ENCODE data around the gene PBLD. TPM values are rescaled to one million over a fixed set of nuclear protein-coding genes. Genes with fewer than 3 reads are reported as not detected.

Gene PBLD
- total and polyA plus RNA-seq, 3 experiments from 2014 or later = 0.95 to 1.7 (median 1.2) TPM

GRCh38 chr10:68303849-68304412, 28.8 kb downstream of the PBLD start:
- ChIA-PET CTCF (interaction anchor here (0.9 to 1.5 kb wide), 4 partner anchors 9 to 515 kb away, joined by 3 read pairs; no protein-coding TSS in a partner anchor), POLR2A (no interaction called here)
- Mint-ChIP-seq H3K27ac (peak overlapping the region in 1 of 8 donors; percentile 54), H3K27me3 (no peaks in the 10 kb centered on the region), H3K4me1 (no peaks in the 10 kb centered on the region), H3K9me3 (no peaks in the 10 kb centered on the region), H3K36me3 (no peaks in the 10 kb centered on the region), H3K4me3 (no peak overlapping the region)
- Histone ChIP-seq H3K27me3 (ENCODE audit: insufficient read depth, low read length, poor library complexity, severe bottlenecking) (no peaks in the 10 kb centered on the region), H3K27ac (ENCODE audit: low read depth, low read length) (no peak overlapping the region), H3K36me3 (ENCODE audit: insufficient read depth, low read length) (no peaks in the 10 kb centered on the region), H3K4me3 (ENCODE audit: low read length) (no peak overlapping the region), H3K9me3 (ENCODE audit: low read length) (no peaks in the 10 kb centered on the region), H3K4me1 (ENCODE audit: insufficient read depth, low read length) (no peaks in the 10 kb centered on the region)
- no peak for DNase-seq

- Histone ChIP-seq H3K27ac (ENCODE audit: low read depth, low read length) (no peak overlapping the region), H3K4me1 (ENCODE audit: insufficient read depth, low read length) (no peaks in the 10 kb centered on the region), H3K36me3 (ENCODE audit: insufficient read depth, low read length) (no peaks in the 10 kb centered on the region), H3K4me3 (ENCODE audit: low read length) (no peak overlapping the region), H3K27me3 (ENCODE audit: insufficient read depth, low read length, poor library complexity, severe bottlenecking) (no peaks in the 10 kb centered on the region), H3K9me3 (ENCODE audit: low read length) (no peaks in the 10 kb centered on the region)
- Mint-ChIP-seq H3K4me1 (no peaks in the 10 kb centered on the region), H3K27me3 (no peaks in the 10 kb centered on the region), H3K9me3 (no peaks in the 10 kb centered on the region), H3K36me3 (no peaks in the 10 kb centered on the region), H3K4me3 (no peak overlapping the region), H3K27ac (no peak overlapping the region)
- ChIA-PET POLR2A (no interaction called here), CTCF (interaction anchor here (1.1 to 2.0 kb wide), 6 partner anchors 9 to 514 kb away, joined by 3 to 9 read pairs (median 4); no protein-coding TSS in a partner anchor)
- no peak for DNase-seq
Observed at GRCh38 chr10:68302871-68303270, 29.9 kb downstream of the PBLD start.

- Histone ChIP-seq H3K9me3 (ENCODE audit: low read length) (no peaks in the 10 kb centered on the region), H3K27me3 (ENCODE audit: insufficient read depth, low read length, poor library complexity, severe bottlenecking) (no peaks in the 10 kb centered on the region), H3K4me3 (ENCODE audit: low read length) (no peak overlapping the region), H3K4me1 (ENCODE audit: insufficient read depth, low read length) (no peaks in the 10 kb centered on the region), H3K27ac (ENCODE audit: low read depth, low read length) (no peak overlapping the region), H3K36me3 (ENCODE audit: insufficient read depth, low read length) (no peaks in the 10 kb centered on the region)
- ChIA-PET POLR2A (no interaction called here), CTCF (interaction anchor here (1.2 to 2.0 kb wide), 7 partner anchors 8 to 514 kb away, joined by 3 to 9 read pairs (median 4); no protein-coding TSS in a partner anchor)
- H3K27me3 Mint-ChIP-seq = no peaks in the 10 kb centered on the region
- DNase-seq = no peak
- H3K27ac Mint-ChIP-seq = no peak overlapping the region
- no peaks in the 10 kb centered on the region for H3K4me1 Mint-ChIP-seq
- H3K9me3 Mint-ChIP-seq = no peaks in the 10 kb centered on the region
- no peak overlapping the region for H3K4me3 Mint-ChIP-seq
- H3K36me3 Mint-ChIP-seq = peaks cover 0 to under 1% (median 0%) of the 10 kb centered on the region in 3 donors
Observed at GRCh38 chr10:68302503-68302823, 30.3 kb downstream of the PBLD start.

GRCh38 chr10:68301790-68302502, 30.8 kb downstream of the PBLD start:
- POLR2A ChIA-PET = no interaction called here
- peak in 1 of 5 donors; percentile 18 for DNase-seq
- no peaks in the 10 kb centered on the region for H3K36me3 ChIP-seq (ENCODE audit: insufficient read depth, low read length)
- Mint-ChIP-seq H3K4me3 (no peak overlapping the region), H3K36me3 (peaks cover 0 to 2% (median 0%) of the 10 kb centered on the region in 3 donors), H3K27ac (no peak overlapping the region), H3K4me1 (no peaks in the 10 kb centered on the region), H3K9me3 (no peaks in the 10 kb centered on the region), H3K27me3 (no peaks in the 10 kb centered on the region)
- no peaks in the 10 kb centered on the region for H3K4me1 ChIP-seq (ENCODE audit: insufficient read depth, low read length)
- H3K27me3 ChIP-seq (ENCODE audit: insufficient read depth, low read length, poor library complexity, severe bottlenecking) = no peaks in the 10 kb centered on the region
- H3K9me3 ChIP-seq (ENCODE audit: low read length) = no peaks in the 10 kb centered on the region
- CTCF ChIA-PET = interaction anchor here (0.6 to 2.0 kb wide), 9 partner anchors 8 to 514 kb away, joined by 3 to 9 read pairs (median 4); no protein-coding TSS in a partner anchor
- no peak overlapping the region for H3K4me3 ChIP-seq (ENCODE audit: low read length)
- no peak overlapping the region for H3K27ac ChIP-seq (ENCODE audit: low read depth, low read length)

GRCh38 chr10:68301301-68301700, 31.4 kb downstream of the PBLD start:
- DNase-seq = no peak
- Histone ChIP-seq H3K9me3 (ENCODE audit: low read length) (no peaks in the 10 kb centered on the region), H3K27ac (ENCODE audit: low read depth, low read length) (no peak overlapping the region), H3K4me3 (ENCODE audit: low read length) (no peak overlapping the region), H3K36me3 (ENCODE audit: insufficient read depth, low read length) (no peaks in the 10 kb centered on the region), H3K4me1 (ENCODE audit: insufficient read depth, low read length) (no peaks in the 10 kb centered on the region), H3K27me3 (ENCODE audit: insufficient read depth, low read length, poor library complexity, severe bottlenecking) (no peaks in the 10 kb centered on the region)
- POLR2A ChIA-PET = no interaction called here
- no peaks in the 10 kb centered on the region for H3K4me1 Mint-ChIP-seq
- H3K4me3 Mint-ChIP-seq = no peak overlapping the region
- H3K27me3 Mint-ChIP-seq = no peaks in the 10 kb centered on the region
- no peaks in the 10 kb centered on the region for H3K9me3 Mint-ChIP-seq
- peaks cover 0 to 2% (median 0%) of the 10 kb centered on the region in 3 donors for H3K36me3 Mint-ChIP-seq
- peak overlapping the region in 1 of 8 donors; percentile 27 for H3K27ac Mint-ChIP-seq
- CTCF ChIA-PET = interaction anchor here (0.6 to 2.0 kb wide), 8 partner anchors 16 to 513 kb away, joined by 3 to 9 read pairs (median 3); no protein-coding TSS in a partner anchor

- no peaks in the 10 kb centered on the region for H3K36me3 ChIP-seq (ENCODE audit: insufficient read depth, low read length)
- H3K4me3 Mint-ChIP-seq = no peak overlapping the region
- no peaks in the 10 kb centered on the region for H3K27me3 ChIP-seq (ENCODE audit: insufficient read depth, low read length, poor library complexity, severe bottlenecking)
- no peaks in the 10 kb centered on the region for H3K4me1 ChIP-seq (ENCODE audit: insufficient read depth, low read length)
- H3K27ac Mint-ChIP-seq = no peak overlapping the region
- no peaks in the 10 kb centered on the region for H3K9me3 Mint-ChIP-seq
- DNase-seq = no peak
- no peak overlapping the region for H3K27ac ChIP-seq (ENCODE audit: low read depth, low read length)
- no peaks in the 10 kb centered on the region for H3K4me1 Mint-ChIP-seq
- ChIA-PET CTCF (no interaction called here), POLR2A (no interaction called here)
- no peaks in the 10 kb centered on the region for H3K9me3 ChIP-seq (ENCODE audit: low read length)
- no peak overlapping the region for H3K4me3 ChIP-seq (ENCODE audit: low read length)
- peaks cover 0 to 2% (median 0%) of the 10 kb centered on the region in 3 donors for H3K36me3 Mint-ChIP-seq
- H3K27me3 Mint-ChIP-seq = no peaks in the 10 kb centered on the region
Observed at GRCh38 chr10:68296843-68297663, 35.7 kb downstream of the PBLD start.

GRCh38 chr10:68290736-68291135, 42.0 kb downstream of the PBLD start:
- Mint-ChIP-seq H3K27me3 (no peaks in the 10 kb centered on the region), H3K4me1 (no peaks in the 10 kb centered on the region), H3K9me3 (no peaks in the 10 kb centered on the region), H3K36me3 (no peaks in the 10 kb centered on the region), H3K4me3 (no peak overlapping the region), H3K27ac (no peak overlapping the region)
- no peaks in the 10 kb centered on the region for H3K36me3 ChIP-seq (ENCODE audit: insufficient read depth, low read length)
- no peaks in the 10 kb centered on the region for H3K9me3 ChIP-seq (ENCODE audit: low read length)
- H3K4me3 ChIP-seq (ENCODE audit: low read length) = no peak overlapping the region
- H3K27ac ChIP-seq (ENCODE audit: low read depth, low read length) = no peak overlapping the region
- H3K4me1 ChIP-seq (ENCODE audit: insufficient read depth, low read length) = no peaks in the 10 kb centered on the region
- CTCF ChIA-PET = no interaction called here
- no peaks in the 10 kb centered on the region for H3K27me3 ChIP-seq (ENCODE audit: insufficient read depth, low read length, poor library complexity, severe bottlenecking)
- POLR2A ChIA-PET = no interaction called here
- no peak for DNase-seq

GRCh38 chr10:68288717-68289116, 44.0 kb downstream of the PBLD start:
- POLR2A ChIA-PET = no interaction called here

More at GRCh38 chr10:68288717-68289116, 44.0 kb downstream of the PBLD start:
- Histone ChIP-seq H3K9me3 (ENCODE audit: low read length) (no peaks in the 10 kb centered on the region), H3K27ac (ENCODE audit: low read depth, low read length) (no peak overlapping the region), H3K36me3 (ENCODE audit: insufficient read depth, low read length) (no peaks in the 10 kb centered on the region), H3K4me1 (ENCODE audit: insufficient read depth, low read length) (no peaks in the 10 kb centered on the region), H3K4me3 (ENCODE audit: low read length) (no peak overlapping the region), H3K27me3 (ENCODE audit: insufficient read depth, low read length, poor library complexity, severe bottlenecking) (no peaks in the 10 kb centered on the region)
- Mint-ChIP-seq H3K9me3 (no peaks in the 10 kb centered on the region), H3K4me3 (no peak overlapping the region), H3K27ac (no peak overlapping the region), H3K36me3 (no peaks in the 10 kb centered on the region), H3K27me3 (no peaks in the 10 kb centered on the region), H3K4me1 (no peaks in the 10 kb centered on the region)
- CTCF ChIA-PET = no interaction called here
- no peak for DNase-seq

Measured in CD8-positive, alpha-beta memory T cell (primary cell).